ENCODE results near the gene PAM.
A peak's percentile ranks its signal among the peaks of the same experiment; 100 is the strongest.
"Not testable (repeated sequence)": the region's sequence is repeated elsewhere in the genome, so short reads cannot be mapped to it uniquely, and the experiment has no call there.

The PAM gene

DNA sequence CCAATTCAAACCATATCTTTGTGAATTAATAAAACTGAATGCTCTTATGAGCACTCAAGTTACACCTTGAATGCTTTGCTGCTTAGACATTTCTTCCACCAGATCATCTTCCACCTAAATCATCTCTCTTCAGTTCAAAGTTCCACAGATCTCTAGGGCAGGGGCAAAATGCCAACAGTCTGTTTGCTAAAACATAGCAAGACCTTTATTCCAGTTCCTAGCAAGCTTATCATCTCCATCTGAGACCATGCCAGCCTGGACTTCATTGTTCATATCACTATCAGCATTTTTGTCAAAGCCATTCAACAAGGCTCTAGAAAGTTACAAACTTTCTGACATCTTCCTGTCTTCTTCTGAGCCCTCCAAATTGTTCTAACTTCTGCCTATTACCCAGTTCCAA, 245.0 kb downstream of the PAM start:
- no peak for DNase-seq (ENCODE audit: low read depth)

DNA sequence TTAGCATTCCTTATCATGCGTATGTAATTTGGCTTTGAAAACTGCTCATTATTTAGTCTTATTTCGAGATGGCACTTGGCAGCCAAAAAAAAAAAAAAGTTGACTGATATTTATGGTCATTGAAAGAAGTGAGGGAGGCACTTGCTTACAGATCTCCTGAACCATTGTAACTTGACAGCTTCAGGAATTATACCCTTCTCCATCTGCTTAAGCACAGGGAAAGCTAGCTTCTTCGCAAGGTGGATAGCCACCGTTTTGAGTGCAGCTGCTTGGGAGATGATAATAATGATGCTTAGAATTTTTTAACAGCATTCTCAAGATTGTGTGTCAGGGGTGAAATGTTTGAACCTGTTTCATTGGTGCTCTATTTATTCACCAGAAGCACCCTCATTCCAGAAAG, 248.8 kb downstream of the PAM start:
- DNase-seq (ENCODE audit: low read depth), result no peak

DNA sequence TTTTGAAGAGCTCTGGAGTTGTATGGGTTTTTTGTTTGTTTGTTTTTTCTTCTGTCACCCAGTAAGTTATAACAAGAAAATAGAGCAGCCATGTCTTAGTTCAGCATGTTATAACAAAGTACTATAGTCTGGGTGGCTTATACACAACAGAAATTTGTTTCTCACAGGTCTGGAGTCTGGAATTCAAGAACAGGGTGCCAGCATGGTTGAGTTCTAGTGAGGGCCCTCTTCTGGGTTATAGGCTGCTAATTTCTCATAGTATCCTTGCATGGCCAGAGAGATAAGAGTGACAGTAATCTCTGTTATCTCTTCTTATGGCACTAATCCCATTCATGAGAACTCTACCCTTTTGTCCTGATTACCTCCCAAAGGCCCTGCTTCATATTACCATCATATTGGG, 250.2 kb downstream of the PAM start:
- no peak for DNase-seq (ENCODE audit: low read depth)

DNA sequence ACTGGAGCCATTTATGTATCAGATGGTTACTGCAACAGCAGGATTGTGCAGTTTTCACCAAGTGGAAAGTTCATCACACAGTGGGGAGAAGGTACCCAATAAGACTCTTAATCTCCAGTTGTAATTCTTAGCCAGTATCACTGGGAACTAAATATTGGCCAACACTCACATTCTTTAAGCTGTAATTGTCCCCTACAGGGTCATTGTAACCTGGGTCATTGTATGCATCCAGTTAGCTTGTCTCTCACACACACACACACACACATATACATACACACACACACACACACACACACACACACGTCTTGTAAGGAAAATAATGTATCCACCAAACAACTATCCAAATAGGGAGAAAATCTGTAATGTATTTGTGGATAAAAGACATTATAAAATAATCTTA, 251.8 kb downstream of the PAM start:
- DNase-seq (ENCODE audit: low read depth), result no peak

DNA sequence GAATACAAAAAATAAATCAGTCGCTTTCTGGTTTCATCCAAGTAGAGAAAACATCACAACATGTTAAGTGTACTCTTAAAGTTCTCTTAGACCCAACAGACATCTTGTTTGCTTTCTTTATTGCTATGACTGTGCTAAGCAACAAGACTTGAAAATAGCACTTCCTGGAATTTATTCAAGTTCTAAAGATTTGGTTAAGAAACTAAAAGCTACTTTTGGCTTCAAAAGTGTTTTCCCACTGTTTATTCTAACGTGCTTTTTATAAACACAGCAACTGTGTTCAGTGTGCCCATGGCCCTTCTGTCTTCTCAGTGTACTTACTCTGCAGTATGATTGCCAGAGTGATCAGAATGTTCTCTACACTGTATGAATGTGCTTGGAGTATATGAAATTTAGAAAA, 255.1 kb downstream of the PAM start:
- DNase-seq (ENCODE audit: low read depth), result no peak

DNA sequence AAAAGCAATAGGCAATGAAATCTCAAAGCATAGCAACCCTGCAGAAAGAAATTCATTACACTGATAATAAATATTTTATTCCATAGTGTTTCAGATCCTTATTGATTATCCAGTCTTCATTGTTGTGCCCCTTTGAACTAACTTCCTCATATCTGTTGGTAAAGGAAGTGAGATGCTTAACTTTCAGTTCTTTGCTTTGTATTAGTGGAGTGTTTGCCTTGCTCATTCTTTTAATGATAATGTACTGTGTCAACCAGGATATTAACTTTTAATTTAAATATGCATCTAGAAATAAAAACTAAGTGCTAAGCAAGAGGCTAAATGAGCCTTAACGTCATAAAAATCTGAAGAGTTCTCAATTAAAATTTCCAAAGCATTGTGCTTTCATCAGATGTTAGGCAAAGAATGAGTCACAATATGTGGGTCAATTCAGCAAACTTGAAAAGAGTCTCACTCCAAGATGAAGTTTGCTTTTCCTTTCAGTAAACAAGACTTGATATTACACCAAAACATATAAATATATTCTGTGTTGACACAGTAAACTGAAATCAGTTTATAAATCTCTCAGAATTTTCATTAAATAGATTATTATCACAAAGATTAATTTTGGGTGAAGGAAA, 258.9 kb downstream of the PAM start:
- no peak for DNase-seq (ENCODE audit: low read depth)

DNA sequence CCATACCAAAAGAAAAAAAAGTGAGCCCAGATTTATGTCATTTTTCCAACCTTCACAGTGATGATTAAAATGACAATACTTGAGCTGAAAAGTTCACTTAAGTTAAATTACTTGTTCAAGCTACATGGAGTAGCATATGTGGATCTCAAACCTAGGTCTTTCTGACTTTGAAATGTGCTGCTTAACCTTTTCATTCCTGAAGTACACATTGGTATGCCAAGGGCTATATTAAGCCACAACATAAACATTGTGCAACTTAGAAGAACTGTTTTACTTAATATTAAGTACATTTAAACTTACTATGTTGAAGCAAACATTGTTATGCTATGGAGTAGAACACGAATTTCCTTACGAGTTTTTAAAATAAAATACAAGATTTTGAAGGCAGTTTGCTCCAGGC, 259.9 kb downstream of the PAM start:
- no peak for DNase-seq (ENCODE audit: low read depth)

DNA sequence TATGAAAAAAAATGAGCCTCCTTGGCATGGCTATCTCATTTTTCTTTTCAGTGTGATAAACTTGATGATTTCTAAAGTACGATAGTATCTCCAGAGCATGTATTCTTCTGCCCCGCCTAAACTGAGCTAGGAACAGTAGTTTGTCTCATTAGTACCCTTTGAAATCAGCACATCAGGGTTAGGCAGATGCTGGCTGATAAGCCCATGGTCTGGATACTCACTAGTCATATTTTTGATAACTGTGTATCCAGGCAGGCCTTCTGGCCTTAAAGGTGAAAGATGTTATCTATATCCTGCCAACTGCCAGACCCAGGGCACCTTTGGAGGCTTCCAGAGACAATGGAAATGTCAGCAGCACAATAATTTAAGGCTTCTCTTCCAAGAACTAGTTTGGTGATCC, 261.1 kb downstream of the PAM start:
- no peak for DNase-seq (ENCODE audit: low read depth)

DNA sequence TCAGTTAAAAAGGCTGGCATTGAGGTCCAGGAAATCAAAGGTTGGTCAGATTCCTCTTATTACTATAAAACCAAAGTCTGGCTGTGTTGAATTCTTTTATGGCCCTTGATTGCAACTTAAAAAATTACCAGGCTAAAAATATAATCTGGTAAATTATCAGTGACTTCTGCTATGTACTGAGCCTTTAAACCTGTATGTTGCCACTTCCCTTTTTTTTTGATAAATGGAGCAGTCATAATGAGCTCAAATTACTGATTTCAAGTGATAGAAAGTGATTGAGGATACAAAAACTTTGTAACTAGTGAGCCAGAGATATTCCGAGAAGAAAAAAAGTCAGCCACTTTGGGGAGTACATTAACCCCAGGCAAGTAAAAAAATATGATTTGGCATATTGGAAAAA, 264.7 kb downstream of the PAM start:
- no peak for DNase-seq (ENCODE audit: low read depth)

DNA sequence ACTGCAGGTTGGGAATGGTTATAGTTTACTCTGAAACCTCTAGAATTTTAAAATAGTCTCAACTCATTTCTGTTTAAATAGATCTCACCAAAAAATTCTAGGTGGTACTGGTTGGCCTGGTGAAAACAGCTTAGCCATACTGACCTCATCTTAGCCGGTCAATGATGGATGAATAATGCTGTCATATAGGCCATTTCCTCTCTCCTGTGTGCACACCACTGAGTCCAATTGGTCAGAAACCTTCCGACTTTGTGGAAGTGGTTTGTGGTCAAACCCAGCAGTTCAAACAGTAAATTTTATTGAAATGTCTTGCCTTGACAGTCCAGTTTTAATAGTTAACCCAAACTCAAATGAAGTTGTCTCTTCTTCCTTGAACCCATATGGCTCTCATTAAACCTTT, 266.2 kb downstream of the PAM start:
- peak; percentile 44 for DNase-seq (ENCODE audit: low read depth)

DNA sequence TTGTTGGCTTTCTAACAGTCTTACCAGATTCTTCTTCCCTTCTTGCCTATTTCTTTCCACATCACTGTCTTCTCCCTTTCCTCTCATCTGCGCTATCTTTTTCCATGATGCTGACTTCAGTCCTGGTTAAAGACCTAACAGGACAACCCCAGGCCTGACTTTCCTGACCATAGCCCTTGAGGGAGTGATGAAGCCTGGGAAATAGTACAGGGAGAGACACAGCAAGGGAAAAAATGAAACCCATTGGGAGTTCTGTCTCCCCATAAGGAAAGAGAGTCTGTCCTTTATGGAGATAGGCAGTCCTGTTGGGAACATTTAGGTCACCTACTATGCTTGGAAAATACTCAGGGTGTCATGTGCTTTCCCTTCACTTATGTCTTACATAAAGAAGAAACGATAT, 272.2 kb downstream of the PAM start:
- DNase-seq (ENCODE audit: low read depth), result no peak

DNA sequence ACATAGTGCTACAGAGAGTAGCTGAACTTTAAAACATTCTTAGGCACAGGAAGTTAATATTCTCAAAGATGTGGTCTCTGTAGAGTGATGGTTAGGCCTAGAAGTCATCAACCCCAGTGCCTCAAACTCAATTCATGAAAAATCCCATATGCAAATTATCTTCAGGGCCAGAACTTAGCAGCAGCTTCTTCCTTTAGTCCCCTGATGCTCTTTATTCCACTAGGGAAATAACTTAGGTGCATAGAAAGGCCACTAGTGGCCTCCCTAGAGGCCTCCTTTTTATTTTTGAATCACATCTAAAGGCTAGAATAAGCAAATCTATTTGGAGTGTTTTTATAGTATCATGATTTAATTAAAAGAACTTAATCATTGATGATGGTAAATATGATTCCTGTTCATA, 276.5 kb downstream of the PAM start:
- no peak for DNase-seq (ENCODE audit: low read depth)

DNA sequence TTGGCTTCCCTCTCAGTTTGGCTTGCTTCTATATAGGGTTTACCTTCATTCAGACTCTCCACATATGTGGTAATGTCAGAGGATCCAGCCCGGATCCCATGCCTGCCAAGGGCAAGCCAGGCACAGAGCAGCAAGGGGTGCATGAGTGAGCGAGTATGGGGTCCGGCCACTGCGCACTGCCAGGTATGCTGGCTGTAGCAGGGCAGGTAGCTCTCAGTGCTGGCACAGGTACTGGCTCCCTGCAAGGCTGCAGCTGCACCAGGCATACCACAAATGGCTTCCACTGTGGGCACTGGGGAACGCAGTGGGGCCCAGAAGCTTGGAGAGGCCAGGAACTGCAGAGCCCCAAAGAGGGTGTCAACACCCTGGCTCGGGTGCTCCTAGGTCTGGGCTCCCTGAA, 278.6 kb downstream of the PAM start:
- no peak for DNase-seq (ENCODE audit: low read depth)

DNA sequence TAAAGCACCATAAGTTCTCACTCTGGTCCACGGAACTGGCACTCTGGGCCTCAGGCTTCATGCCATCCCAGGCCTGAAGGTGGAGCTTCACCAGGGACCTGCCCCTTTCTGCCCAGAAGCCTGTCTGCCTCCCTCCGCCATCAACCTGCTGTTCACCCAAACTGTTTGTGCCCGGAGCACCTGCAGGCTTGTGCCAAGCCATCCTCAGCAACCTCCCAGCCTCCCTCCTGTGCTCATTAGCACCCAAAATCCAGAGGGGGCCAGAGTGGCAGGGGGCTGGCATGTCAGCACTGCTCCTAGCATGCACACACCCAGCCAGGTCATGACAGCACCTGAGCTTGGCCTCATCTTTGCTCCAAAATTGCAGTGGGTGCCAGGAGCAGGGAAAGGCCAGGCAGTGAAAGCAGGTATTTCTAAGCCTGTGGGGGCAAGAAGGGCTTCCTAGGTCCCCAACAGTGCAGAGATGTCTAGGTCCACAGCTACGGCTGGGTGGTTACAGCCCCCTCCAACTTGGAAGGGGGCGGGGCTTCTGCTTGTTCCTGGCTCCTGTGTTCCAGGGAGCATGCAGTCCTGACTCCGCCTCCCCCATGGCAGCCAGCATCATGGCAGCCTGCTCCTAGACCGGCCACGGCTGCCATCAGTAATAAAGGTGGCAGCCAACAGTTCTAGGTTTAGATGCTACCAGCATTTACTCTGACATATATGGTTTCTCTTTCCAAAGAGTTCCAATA, 279.7 kb downstream of the PAM start:
- DNase-seq (ENCODE audit: low read depth), result no peak

DNA sequence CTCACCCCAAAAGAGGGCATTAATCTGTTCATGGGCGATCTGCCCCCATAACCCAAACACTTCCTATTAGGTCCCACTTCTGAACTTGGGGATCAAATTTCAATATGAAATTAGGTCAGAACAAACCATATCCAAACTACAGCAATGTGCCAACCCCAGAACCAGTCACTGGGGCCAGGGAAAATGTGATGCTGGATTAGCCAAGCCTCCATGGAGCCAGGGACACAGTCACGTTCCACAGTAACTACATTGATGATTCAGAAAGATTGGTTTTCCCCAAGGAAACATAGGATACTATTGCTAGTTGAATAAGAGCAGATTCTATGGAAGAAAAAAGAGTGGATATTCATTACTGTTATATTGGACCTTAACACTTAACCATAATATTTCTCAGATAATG, 280.6 kb downstream of the PAM start:
- DNase-seq (ENCODE audit: low read depth), result no peak

DNA sequence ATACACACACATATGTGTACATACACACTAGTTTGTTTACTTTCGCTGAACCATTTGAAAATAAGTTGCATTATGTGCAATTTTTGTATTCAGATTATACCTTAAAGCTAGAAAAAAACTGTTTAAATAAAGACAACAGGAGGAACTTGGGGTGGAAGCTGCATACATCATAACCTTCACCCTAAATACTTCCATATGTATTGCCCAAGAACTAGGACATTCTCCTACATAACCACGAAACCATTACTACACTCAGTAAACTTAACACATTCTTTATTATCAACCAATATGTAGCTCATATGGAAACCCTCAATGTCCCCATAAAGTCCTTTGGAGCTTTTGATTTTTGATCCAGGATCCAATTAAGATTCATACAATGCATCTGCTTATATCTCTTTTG, 281.5 kb downstream of the PAM start:
- no peak for DNase-seq (ENCODE audit: low read depth)

DNA sequence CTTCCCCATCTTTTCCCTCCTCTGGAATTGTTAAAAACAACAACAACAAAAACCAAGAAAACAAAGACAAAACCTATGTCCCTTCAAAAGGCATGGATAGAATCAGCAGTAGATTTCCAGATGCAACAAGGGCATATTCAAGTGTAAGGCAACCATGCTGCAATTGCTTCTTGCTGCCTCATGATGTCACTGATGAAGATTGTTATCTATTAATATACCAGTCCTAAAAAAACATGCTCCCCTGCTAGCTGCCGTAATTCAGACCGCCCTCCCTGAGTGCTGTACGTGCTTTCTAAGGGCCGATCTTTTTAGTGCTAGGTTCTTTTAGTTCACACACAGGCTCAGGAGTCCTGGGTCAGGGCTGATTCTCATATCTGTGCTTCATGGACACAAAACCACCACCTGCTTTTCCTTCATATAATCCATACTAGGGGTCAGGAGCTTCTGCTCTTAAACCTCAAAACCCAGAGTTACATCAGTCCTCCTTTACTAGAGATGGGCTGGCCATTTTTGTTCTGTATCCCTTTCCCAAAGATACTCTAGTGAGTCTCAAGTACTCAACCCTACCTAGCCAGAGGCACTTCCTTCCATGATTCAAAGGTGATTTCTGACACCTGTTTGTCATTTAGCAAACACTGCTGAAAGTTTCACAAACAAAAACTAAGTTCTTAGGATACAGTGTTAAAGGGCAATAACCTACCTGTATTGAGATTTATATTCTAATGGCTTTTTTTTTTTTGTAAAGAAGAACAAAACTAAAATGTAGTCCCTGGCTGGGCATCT, 282.8 kb downstream of the PAM start:
- DNase-seq (ENCODE audit: low read depth), result no peak

DNA sequence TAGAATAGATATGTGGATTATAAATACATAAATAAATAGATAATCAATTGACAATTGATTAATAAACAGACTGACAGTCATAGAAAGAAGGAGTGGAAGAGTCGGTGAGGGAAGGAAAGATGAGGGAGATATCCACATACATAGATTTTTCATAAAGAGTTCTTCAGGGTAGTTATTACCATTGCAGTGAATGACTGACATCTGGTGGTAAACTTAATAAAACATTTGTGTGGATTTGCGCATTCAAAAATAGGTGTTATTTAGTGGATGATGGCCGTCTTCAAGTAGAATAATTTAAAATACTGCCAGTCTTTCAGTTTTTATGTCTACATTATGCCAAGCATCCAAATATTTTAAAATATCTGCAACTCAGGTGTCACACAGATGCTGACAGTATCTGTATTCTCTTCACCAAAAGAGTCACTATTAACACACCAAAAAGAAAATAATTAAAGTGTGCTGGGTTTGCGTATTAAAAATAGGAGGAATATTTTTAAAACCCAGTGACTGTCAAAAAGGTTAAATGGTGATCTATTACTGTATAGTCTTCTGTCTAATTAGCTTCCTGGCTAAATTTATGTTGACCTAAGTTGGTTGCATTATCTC, 286.1 kb downstream of the PAM start:
- no peak for DNase-seq (ENCODE audit: low read depth)

DNA sequence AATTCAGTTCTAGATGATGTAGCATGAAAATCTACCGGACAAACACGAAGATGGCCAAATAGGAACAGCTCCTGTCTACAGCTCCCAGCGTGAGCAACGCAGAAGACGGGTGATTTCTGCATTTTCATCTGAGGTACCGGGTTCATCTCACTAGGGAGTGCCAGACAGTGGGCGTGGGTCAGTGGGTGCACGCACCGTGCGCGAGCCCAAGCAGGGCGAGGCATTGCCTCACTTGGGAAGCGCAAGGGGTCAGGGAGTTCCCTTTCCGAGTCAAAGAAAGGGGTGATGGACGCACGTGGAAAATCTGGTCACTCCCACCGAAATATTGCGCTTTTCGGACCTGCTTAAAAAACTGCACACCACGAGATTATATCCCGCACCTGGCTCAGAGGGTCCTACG, 291.6 kb downstream of the PAM start:
- DNase-seq (ENCODE audit: low read depth), result not testable (repeated sequence)

DNA sequence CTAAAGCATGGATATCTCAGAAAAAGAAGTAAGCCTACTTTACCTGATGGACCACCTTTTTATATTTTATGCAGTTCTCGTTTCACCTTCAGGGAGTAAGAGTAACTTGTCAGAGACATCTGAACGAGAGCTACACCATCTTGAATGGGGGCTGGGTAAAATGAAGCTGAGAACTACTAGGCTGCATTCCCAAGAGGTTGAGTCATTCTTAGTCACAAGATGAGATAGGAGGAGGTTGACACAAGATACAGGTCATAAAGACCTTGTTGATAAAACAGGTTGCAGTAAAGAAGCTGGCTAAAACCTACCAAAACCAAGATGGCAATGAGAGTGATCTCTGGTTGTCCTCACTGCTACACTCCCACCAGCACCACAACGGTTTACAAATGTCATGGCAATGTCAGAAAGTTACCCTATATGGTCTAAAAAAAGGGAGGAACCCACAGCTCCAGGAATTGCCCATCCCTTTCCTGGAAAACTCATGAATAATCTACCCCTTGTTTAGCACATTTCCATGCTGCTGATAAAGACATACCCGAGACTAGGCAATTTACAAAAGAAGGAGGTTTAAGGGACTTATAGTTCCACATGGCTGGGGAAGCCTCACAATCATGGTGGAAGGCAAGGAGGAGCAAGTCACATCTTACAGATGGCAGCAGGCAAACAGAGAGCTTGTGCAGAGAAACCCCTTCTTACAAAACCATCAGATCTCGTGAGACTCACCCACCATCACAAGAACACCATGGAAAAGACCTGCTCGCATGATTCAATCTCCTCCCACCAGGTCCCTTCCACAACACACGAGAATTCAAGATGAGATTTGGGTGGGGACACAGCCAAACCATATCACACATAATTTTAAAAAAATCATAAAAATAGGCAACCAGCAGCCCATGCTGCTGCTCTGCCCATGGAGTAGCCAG, 302.4 kb downstream of the PAM start:
- no peak for DNase-seq (ENCODE audit: low read depth)

DNA sequence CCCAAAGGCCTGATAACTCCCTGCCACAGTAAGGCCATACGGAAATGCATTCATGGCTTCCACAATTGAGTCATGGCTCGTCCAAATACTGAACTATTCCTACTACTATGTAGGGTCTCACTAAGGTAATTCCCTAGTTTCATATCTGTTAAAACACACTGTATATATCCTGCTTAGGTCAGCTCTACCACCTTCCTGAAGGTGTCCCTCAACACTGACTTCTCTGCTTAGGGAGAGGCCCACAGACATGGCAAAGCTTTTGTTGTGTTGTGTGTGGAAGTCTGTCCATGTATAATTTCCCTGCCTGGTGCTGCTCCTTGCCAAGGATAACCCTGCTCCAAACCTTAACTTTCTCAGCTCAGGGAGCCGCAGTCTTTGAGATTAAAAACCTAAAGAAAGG, 304.4 kb downstream of the PAM start:
- no peak for DNase-seq (ENCODE audit: low read depth)

DNA sequence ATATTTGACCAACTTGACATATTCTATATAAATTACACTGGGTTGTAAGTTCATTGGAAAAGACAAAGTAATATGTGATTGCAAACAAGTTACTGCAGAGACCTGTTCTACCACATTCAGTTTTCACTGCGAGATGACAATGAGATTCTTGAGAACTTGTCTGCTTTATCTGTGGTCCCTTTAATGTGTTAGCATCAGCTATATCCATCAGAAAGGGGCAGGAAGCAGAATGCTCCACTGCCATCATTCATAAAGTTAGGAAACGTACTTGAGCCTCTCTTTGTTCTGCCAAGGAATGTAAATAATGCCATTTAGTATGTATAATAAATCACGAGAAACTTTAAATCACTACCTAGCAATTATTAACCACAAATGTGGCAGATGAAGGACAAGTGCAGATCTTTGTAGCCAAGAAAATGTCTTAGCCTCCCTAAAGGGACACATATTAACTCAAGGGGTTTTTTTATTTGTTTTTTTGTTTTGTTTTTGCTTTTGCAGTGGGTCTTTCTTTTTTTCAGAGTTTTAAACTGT, 305.4 kb downstream of the PAM start:
- DNase-seq (ENCODE audit: low read depth), result no peak

Data from GM04504 (cell line).